A172 (cell line): ENCODE data around the gene MRPL17. TPM values are rescaled to one million over a fixed set of nuclear protein-coding genes. Genes with fewer than 3 reads are reported as not detected.

Source experiments
- DNase-seq: peaks from one replicate; pipeline ENCODE4 v3.0.0-alpha.2; 2015; ENCODE audit warnings: low spot score
- total RNA-seq: library from RNA; depleted of rRNA; stranded (reverse); fragments of >200 nt; shearing (Covaris generic); gene quantifications from 2 replicates; pipeline ENCODE4 v1.2.3, GENCODE V29; 2014; rRNA removed

The MRPL17 gene
- total RNA-seq, 1 experiment from 2014 or later = 417 TPM

- DNase-seq = no peak
These were observed 50.7 kb downstream of the MRPL17 start for GRCh38 chr11:6632116-6633073.

GRCh38 chr11:6631361-6631890, 51.7 kb downstream of the MRPL17 start:
- no peak for DNase-seq

- DNase-seq = no peak
These were observed 52.4 kb downstream of the MRPL17 start for GRCh38 chr11:6630632-6631291.

Other genes starting within 250 kb of the MRPL17 start
- 0.14 and 0.74 TPM in 2 replicates for gene HPX, start 242.4 kb downstream of the MRPL17 start, total RNA-seq
- 27.3 and 32.8 TPM in 2 replicates for gene TRIM3, start 209.4 kb downstream of the MRPL17 start, total RNA-seq
- gene ARFIP2, start 202.0 kb downstream of the MRPL17 start, total RNA-seq = 68.6 and 68.7 TPM in 2 replicates
- 32.4 and 58.1 TPM in 2 replicates for gene TIMM10B, start 201.8 kb downstream of the MRPL17 start, total RNA-seq
- 1.9 and 3.0 TPM in 2 replicates for gene DNHD1, start 186.1 kb downstream of the MRPL17 start, total RNA-seq
- gene RRP8, start 79.7 kb downstream of the MRPL17 start, total RNA-seq = 14.0 and 35.3 TPM in 2 replicates
- 210 and 231 TPM in 2 replicates for gene ILK, start 79.6 kb downstream of the MRPL17 start, total RNA-seq
- gene TAF10, start 71.1 kb downstream of the MRPL17 start, total RNA-seq = 53.6 and 67.5 TPM in 2 replicates
- gene TPP1, start 63.9 kb downstream of the MRPL17 start, total RNA-seq = 31.7 and 34.9 TPM in 2 replicates
- gene DCHS1, start 27.5 kb downstream of the MRPL17 start, total RNA-seq = 2.3 and 3.8 TPM in 2 replicates
- not detected in 2 replicates for gene OR2AG2, start 88.6 kb upstream of the MRPL17 start, total RNA-seq
- not detected in 2 replicates for gene OR2AG1, start 99.7 kb upstream of the MRPL17 start, total RNA-seq
- not detected in 2 replicates for gene OR6A2, start 116.3 kb upstream of the MRPL17 start, total RNA-seq
- gene OR10A5, start 162.3 kb upstream of the MRPL17 start, total RNA-seq = not detected in 2 replicates
- gene OR10A2, start 179.7 kb upstream of the MRPL17 start, total RNA-seq = not detected in 2 replicates
- not detected in 2 replicates for gene OR10A4, start 193.3 kb upstream of the MRPL17 start, total RNA-seq
- not detected in 2 replicates for gene OR2D2, start 209.2 kb upstream of the MRPL17 start, total RNA-seq
- gene OR2D3, start 237.7 kb upstream of the MRPL17 start, total RNA-seq = not detected in 2 replicates
- gene ZNF215, start 243.1 kb upstream of the MRPL17 start, total RNA-seq = not detected in 2 replicates